IPS DF 6.9 (cell line): ENCODE measurements around the gene INO80.

Experiments used
- DNase-seq: peaks from one replicate; pipeline ENCODE4 v3.0.0-alpha.2; 2013; ENCODE audit warnings: low read depth, low spot score
- H3K27ac ChIP-seq: one replicate; pipeline ENCODE4 v1.5.1; 2013; ENCODE audit warnings: low read length, control low read depth
- H3K27me3 ChIP-seq: 2 replicates; pipeline ENCODE4 v1.6.1; 2013; ENCODE audit warnings: mild to moderate bottlenecking, low read length; ENCODE audit not compliant: control insufficient read depth, insufficient read depth
- H3K36me3 ChIP-seq: 2 replicates; pipeline ENCODE4 v1.6.1; 2013; ENCODE audit warnings: low read length; ENCODE audit not compliant: control insufficient read depth, insufficient read depth
- H3K4me1 ChIP-seq: 2 replicates; pipeline ENCODE4 v1.6.1; 2013; ENCODE audit warnings: low read length; ENCODE audit not compliant: control insufficient read depth, insufficient read depth
- H3K4me3 ChIP-seq: 2 replicates; pipeline ENCODE4 v1.5.1; 2013; ENCODE audit warnings: mild to moderate bottlenecking, low read length
- H3K9me3 ChIP-seq: 2 replicates; pipeline ENCODE4 v1.6.1; 2013; ENCODE audit warnings: low read length, inconsistent platforms; ENCODE audit not compliant: control insufficient read depth, insufficient read depth
- WGBS: extraction: QIAGEN DNeasy Blood & Tissue Kit; methylation state at CpG from one replicate; pipeline ENCODE4 v1.1.7; 2013; ENCODE audit warnings: mixed read lengths, missing lambda C conversion rate; ENCODE audit not compliant: insufficient read length, insufficient coverage; 5-methylcytosine and 5-hydroxymethylcytosine counted together

Gene INO80

GRCh38 chr15:41051139-41051538, 64.9 kb downstream of the INO80 start:
- DNase-seq = no peak
- no CpG with 5 or more reads among the region's 2 CpGs for WGBS
- H3K4me3 ChIP-seq = no peak overlapping the region
- H3K9me3 ChIP-seq = no peaks in the 10 kb centered on the region
- H3K27ac ChIP-seq = no peak overlapping the region
- no peaks in the 10 kb centered on the region for H3K27me3 ChIP-seq
- H3K36me3 ChIP-seq = peaks cover 17% of the 10 kb centered on the region; the same call in 1 of the 2 replicates
- no peaks in the 10 kb centered on the region for H3K4me1 ChIP-seq

GRCh38 chr15:41048852-41049251, 67.2 kb downstream of the INO80 start:
- peaks cover 14% of the 10 kb centered on the region; the same call in 1 of the 2 replicates for H3K36me3 ChIP-seq
- no peaks in the 10 kb centered on the region for H3K4me1 ChIP-seq
- DNase-seq = no peak
- H3K27ac ChIP-seq = no peak overlapping the region
- H3K9me3 ChIP-seq = no peaks in the 10 kb centered on the region
- no peaks in the 10 kb centered on the region for H3K27me3 ChIP-seq
- no peak overlapping the region for H3K4me3 ChIP-seq
- no CpG with 5 or more reads among the region's 1 CpG for WGBS

GRCh38 chr15:41048397-41048796, 67.7 kb downstream of the INO80 start:
- peaks cover 14% of the 10 kb centered on the region; the same call in 1 of the 2 replicates for H3K36me3 ChIP-seq
- H3K27me3 ChIP-seq = no peaks in the 10 kb centered on the region
- no peak for DNase-seq

GRCh38 chr15:41047474-41047873, 68.6 kb downstream of the INO80 start:
- no CpG with 5 or more reads among the region's 1 CpG for WGBS
- Histone ChIP-seq H3K36me3 (peaks cover 17% of the 10 kb centered on the region; the same call in 1 of the 2 replicates), H3K27me3 (no peaks in the 10 kb centered on the region), H3K27ac (no peak overlapping the region), H3K9me3 (no peaks in the 10 kb centered on the region), H3K4me3 (no peak overlapping the region), H3K4me1 (no peaks in the 10 kb centered on the region)
- no peak for DNase-seq

More at GRCh38 chr15:41048397-41048796, 67.7 kb downstream of the INO80 start:
- no peaks in the 10 kb centered on the region for H3K9me3 ChIP-seq
- H3K4me1 ChIP-seq = no peaks in the 10 kb centered on the region
- no peak overlapping the region for H3K4me3 ChIP-seq
- no peak overlapping the region for H3K27ac ChIP-seq

GRCh38 chr15:41043276-41043951, 72.7 kb downstream of the INO80 start:
- no CpG with 5 or more reads among the region's 1 CpG for WGBS
- no peaks in the 10 kb centered on the region for H3K4me1 ChIP-seq
- H3K27me3 ChIP-seq = no peaks in the 10 kb centered on the region
- no peaks in the 10 kb centered on the region for H3K9me3 ChIP-seq
- H3K27ac ChIP-seq = no peak overlapping the region
- peaks cover 9% of the 10 kb centered on the region; the same call in 1 of the 2 replicates for H3K36me3 ChIP-seq
- no peak overlapping the region for H3K4me3 ChIP-seq
- no peak for DNase-seq

GRCh38 chr15:41042851-41043250, 73.2 kb downstream of the INO80 start:
- no peak overlapping the region for H3K27ac ChIP-seq
- peaks cover 9% of the 10 kb centered on the region; the same call in 1 of the 2 replicates for H3K36me3 ChIP-seq
- no CpG with 5 or more reads among the region's 5 CpGs for WGBS
- DNase-seq = no peak
- no peak overlapping the region for H3K4me3 ChIP-seq
- H3K9me3 ChIP-seq = no peaks in the 10 kb centered on the region
- no peaks in the 10 kb centered on the region for H3K4me1 ChIP-seq
- no peaks in the 10 kb centered on the region for H3K27me3 ChIP-seq

GRCh38 chr15:41039121-41039520, 77.0 kb downstream of the INO80 start:
- H3K4me1 ChIP-seq = no peaks in the 10 kb centered on the region
- H3K27ac ChIP-seq = no peak overlapping the region
- H3K4me3 ChIP-seq = no peak overlapping the region
- H3K9me3 ChIP-seq = no peaks in the 10 kb centered on the region
- H3K27me3 ChIP-seq = no peaks in the 10 kb centered on the region
- DNase-seq = no peak
- peaks cover 3% of the 10 kb centered on the region; the same call in 1 of the 2 replicates for H3K36me3 ChIP-seq

GRCh38 chr15:41032079-41032328, 84.1 kb downstream of the INO80 start:
- Histone ChIP-seq H3K27ac (no peak overlapping the region), H3K4me3 (no peak overlapping the region), H3K9me3 (no peaks in the 10 kb centered on the region), H3K27me3 (no peaks in the 10 kb centered on the region), H3K36me3 (no peaks in the 10 kb centered on the region), H3K4me1 (no peaks in the 10 kb centered on the region)
- WGBS = no CpG with 5 or more reads among the region's 1 CpG
- no peak for DNase-seq

- no peak overlapping the region for H3K4me3 ChIP-seq
- H3K4me1 ChIP-seq = no peaks in the 10 kb centered on the region
- no peak for DNase-seq
- WGBS = no CpG with 5 or more reads among the region's 5 CpGs
- no peaks in the 10 kb centered on the region for H3K9me3 ChIP-seq
- no peak overlapping the region for H3K27ac ChIP-seq
- no peaks in the 10 kb centered on the region for H3K36me3 ChIP-seq
- no peaks in the 10 kb centered on the region for H3K27me3 ChIP-seq
Measured at GRCh38 chr15:41031232-41032078, 84.6 kb downstream of the INO80 start.

- Histone ChIP-seq H3K4me1 (no peaks in the 10 kb centered on the region), H3K27ac (no peak overlapping the region), H3K36me3 (0 out of 2 replicates have a peak, but pooled peaks cover 2% of the 10 kb centered on the region), H3K4me3 (no peak overlapping the region), H3K27me3 (no peaks in the 10 kb centered on the region), H3K9me3 (no peaks in the 10 kb centered on the region)
- no peak for DNase-seq
- WGBS = no CpG with 5 or more reads among the region's 1 CpG
Measured at GRCh38 chr15:41028853-41029252, 87.2 kb downstream of the INO80 start.
